Colon (tissue), 2 donors: Measurements from ENCODE around the gene EXOC4.
"Not testable (repeated sequence)": the region's sequence is repeated elsewhere in the genome, so short reads cannot be mapped to it uniquely, and the experiment has no call there.

Source experiments
- FAIRE-seq: peaks from 2 replicates; lab custom pipeline; 2012; peaks lifted over from hg19 to GRCh38; lab: Jason Lieb, UNC
- donor health status: control.
- donor health status: control.

Gene EXOC4

DNA sequence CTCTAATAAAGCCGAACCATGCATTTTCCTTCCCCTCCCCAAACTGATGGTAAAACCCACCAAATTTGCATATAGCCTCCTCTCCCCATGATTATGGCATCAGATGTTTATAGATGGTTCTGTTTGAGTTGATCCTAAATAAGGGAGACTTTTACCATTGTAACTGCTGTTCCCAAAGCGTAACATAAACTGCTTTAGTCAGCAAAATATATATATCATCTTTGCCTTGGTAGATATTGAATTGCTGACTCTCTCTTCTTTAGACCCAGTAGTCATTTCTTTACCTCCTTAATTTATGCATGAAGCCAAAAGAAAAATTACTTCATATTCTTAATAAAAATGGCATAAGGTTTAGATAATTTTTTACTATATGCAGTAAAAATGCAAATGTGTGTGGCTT, 788.1 kb downstream of the EXOC4 start:
- FAIRE-seq = no peak

DNA sequence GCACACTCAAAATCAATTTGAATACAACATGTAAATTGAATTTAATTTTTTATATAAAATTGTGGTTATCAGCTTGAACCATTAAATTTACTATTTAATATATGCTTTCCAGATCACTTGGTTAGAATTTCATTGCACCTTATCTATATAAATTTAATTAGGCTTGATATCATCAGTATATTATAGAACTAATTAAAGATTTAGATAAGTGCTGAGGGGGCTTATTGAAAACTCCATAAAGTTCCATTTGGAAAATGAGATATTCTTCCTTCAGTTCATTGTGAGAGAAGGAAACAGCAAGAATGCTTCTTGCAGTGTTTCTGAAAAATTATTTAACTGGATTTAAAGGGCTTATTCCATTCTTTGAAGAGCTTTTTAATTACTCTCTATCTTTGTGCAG, 788.6 kb downstream of the EXOC4 start:
- peak; percentile 45 for FAIRE-seq

DNA sequence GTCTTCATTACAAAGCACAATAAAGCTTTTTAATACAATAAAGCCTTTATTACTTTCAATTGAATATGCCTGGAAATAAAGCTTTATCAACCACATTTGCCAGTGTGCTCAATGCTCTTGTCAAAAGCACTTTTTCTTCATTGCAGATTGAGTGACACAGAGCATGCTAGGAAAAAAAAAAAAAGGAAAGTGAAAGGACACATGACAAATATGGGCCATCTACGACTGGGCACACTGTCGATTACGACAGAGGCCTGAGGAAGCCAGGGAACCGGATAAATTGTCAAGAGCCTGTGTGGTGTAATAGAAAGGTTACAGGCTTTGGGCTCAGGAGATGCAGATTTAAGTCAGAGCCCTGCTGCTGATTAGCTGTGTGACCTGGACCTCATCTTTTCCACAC, 789.4 kb downstream of the EXOC4 start:
- no peak for FAIRE-seq

DNA sequence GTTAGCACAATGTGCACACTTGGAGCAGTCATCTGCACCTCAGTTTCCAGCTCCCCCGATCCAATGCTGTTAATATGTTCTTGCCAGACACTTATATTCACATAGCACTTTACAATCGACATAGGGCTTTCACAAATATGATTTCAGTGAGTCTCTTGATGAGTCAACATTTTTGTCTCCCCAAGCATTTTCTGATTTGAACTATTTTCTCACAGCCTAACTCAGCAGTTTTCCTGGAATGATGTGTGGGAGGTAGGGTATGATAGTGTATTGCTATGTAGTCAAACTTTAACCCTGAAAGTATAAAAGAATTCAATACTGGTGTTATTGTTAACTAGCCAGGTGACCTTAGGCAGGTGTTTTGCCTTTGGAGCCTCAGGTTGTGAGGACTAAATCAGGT, 791.8 kb downstream of the EXOC4 start:
- no peak for FAIRE-seq

DNA sequence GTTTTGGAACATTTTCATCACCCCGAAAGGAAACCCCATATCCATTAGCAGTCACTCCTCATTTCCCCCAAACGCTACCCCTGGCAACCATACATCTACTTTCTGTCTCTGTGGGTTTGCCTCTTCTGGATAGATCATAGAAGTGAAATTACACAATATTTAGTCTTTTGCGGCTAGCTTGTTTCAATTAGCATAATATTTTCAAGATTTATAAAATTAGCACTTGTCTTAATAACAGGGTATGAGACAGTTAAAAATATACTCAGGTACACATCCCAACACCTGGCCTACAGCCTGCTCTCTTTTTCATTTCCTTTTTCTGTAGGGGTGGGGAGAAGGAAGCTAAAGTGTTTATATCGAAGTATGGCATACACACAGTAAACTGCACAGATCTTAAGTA, 792.8 kb downstream of the EXOC4 start:
- FAIRE-seq = no peak

DNA sequence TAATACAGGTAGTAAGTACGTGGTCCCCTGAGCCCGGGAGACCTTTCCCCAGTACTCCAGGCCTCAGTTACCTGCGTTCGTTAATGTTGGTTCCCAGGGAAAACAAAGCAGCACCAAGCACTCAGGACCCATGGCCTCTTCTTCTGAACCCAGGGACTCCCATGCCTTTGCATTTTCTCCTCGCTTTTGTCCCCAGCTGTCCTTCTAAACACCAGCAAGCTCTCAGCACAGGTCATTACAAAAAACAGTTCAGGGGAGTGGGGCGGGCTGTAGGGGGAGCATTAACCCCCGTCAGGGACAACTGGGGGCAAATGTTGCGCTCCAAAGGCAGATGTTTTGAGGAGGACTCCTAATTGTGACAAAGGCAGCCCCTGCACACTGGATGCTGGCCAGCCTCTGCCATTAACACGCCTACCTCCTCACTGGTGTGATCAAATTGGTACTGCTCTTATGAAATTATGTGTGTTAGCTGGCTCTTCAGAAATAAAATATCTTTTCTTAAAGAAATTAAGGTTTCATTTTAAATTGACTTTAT, 793.8 kb downstream of the EXOC4 start:
- FAIRE-seq = no peak

DNA sequence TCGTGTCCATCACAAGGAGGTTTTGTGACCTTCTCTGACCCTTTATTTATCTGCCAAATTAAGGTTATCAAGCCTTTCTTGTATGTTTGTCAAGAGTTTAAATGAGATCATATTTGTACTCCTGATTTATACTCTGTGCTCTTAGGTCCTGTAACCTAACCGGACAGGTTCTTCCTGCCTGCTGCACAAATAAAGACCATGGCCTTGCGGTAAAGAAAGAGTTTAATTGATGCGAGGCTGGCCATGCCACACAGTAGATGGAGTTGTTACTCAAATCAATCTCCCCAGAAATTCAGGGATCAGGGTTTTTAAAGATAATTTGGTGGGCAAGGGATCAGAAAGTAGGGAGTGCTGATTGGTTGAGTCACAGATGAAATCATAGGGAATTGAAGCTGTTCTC, 794.8 kb downstream of the EXOC4 start:
- FAIRE-seq = no peak

DNA sequence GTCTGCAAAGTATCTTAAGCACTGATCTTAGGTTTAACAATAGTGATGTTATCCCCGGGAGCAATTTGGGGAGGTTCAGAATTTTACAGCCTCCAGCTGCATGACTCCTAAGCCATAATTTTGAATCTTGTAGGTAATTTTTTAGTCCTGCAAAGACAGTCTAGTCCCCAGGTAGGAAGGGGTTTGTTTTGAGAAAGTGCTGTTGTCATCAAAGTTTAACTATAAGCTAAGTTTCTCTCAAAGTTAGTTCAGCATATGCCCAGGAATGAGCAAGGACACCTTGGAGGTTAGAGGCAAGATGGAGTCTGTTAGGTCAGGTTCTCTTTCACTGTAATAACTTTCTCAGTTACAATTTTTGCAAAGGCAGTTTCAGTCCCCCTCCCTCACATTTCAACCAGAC, 795.3 kb downstream of the EXOC4 start:
- FAIRE-seq = no peak

DNA sequence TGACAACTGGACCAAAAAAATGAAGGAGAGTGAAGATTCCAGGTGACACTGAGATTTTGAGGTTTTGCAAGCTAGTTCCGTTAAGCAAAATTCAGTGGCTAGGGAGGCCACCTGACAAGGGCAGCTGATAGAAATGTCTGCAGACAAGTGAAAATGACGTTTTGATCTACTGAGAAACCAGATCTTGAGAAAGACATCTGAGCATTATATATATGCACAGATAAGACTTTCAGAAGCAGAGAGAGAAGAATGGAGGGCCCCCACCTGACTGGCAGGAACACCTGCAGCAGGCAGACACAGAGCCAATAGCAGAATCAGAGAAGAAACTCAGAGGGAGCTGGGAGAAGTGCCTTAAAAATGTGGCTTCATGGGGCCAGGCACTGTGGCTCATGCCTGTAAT, 798.1 kb downstream of the EXOC4 start:
- no peak for FAIRE-seq

DNA sequence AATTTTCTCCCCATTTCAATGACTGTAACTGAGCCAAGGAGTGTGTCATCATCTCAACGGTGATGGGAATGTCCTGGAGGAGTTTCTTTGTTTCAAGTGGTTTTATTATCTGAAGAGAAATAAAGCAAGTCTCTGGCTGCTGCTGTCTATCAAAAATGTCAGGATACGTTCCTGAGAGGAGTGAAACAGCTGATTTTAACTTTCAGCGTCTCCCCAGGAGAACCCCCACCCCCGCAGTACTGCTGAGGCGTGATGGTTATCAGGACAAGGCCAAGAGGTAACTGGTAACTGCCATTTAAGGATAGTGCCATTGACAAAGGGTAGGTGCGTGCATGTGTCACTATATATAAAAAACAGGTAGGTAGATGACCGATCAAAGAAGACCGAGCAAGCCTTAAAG, 803.9 kb downstream of the EXOC4 start:
- no peak for FAIRE-seq

DNA sequence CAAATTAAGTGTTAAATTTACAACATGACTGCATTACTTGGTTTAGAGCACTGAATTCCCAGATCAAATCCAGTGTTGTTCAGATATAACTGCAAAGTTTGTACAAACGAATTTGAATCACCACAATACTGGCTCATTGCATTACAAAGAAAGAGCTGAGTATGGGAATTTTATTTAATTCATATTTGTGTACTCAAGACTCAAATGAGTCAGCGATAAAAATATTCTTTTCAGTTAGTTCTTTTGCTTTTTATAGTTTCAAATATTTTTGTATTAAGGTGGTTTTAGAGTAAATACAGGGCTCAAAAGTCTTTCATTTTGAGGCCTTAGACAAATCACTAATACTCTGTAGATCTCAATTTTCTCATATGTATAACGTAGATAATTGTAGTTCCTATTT, 805.6 kb downstream of the EXOC4 start:
- no peak for FAIRE-seq

DNA sequence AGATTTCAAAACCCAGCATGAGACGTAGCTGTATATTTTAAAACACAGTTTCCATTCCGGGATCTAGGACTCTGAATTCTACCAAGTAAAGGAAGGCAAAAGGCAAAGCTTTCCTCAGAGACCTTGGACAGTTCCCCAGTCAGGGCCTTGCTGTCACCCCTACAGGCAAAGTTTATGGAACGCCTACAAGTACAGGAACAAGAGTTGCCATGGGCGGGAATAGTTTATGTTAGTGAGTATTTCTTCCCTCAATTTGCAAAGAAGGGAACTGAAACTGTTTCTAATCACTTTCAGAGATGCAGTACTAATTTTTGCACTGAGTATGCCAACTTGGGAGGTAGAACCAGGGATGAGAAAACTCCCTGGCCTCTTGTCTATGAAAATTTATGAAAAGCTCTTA, 806.1 kb downstream of the EXOC4 start:
- no peak for FAIRE-seq

DNA sequence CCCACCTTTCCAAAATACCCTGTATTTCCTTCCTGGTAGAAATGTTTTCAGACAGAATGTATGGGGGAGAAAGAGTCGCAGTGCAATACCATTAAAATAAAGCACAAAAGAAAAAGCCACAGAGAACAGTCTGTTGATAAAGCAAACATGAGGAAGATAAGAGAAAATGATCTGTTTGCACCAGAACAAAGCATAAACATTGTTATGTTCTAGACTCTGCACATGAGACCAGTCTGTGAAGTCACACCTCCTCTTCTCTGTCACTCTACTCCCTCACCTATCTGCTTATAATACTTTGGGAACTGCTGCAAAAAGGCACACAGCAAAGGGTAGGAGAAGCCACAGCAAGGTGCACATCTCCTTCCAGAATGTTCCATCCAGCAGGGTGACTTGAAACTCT, 807.0 kb downstream of the EXOC4 start:
- FAIRE-seq = no peak

DNA sequence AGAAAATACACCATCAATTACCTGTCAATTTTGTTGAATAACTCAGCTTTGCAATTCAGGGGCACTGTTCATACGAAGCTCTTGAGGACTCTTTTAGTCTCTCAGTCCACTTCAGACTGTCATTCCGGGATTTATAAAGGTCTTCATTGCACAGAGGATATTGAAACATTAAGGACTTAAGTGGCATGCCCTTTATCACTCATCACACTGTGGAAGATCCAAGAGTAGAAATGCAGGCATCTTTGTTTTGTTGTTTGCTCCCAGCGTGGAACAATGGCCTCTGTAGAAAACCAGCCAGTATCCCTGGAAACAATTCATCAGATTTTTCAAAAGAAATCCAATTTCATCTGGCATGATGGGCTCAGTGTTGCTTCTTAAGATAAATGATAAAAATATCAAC, 808.0 kb downstream of the EXOC4 start:
- no peak for FAIRE-seq

DNA sequence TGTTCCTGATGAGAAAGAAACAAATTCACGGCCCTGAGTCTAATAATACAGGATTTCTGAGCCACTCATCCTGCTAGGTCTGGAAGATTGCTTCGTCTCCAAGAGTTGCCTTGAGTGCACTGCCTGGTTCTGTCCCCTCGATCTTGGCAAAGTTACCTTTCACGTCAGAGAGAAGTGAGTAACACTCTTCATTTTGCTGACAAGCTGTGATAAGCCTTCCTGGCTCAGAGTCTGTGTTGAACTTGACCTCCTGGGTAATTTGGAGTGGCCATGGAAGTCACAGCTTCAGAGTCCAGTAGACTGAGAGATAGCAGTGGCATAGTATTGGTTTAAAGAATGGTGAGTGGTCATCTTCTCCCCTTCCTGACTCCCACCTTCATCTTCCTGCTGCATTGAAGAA, 809.6 kb downstream of the EXOC4 start:
- FAIRE-seq = no peak

DNA sequence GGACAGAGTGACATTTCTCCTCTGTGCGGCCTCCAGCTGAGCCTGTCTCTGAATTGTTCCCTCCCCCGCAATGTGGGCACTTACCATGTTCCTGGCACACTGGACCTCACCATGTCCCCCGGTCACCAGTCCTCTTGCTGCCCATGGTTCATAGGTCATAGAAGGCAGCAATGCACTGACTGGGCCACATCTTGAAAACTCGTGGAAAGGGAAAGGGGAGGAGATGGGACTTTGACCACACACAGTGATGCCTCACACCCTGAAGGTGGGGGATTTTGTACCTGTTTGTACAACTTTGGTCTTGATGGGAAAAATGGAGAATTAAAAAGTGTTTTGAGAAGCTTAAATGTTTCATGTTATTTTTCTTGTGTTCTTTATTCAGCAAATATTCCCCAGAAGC, 812.5 kb downstream of the EXOC4 start:
- no peak for FAIRE-seq

DNA sequence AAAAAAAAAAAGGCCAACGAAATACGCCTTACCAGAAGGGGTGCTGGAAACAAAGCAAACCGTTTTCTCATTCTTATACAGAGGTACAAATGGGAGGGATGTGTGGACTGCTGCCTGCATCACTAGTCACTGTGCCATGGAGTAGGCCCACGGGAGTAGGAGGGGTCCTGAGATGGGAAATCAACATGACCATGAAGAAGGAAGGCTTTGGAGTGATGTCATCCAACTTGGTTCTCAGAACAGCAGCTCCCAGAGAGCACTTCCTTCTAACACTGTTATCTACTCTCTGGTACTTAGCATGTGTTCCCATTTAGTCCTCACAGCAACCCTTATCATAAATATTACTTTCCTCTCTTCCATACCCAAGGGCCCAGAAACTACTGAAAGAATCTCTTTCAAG, 814.3 kb downstream of the EXOC4 start:
- no peak for FAIRE-seq

DNA sequence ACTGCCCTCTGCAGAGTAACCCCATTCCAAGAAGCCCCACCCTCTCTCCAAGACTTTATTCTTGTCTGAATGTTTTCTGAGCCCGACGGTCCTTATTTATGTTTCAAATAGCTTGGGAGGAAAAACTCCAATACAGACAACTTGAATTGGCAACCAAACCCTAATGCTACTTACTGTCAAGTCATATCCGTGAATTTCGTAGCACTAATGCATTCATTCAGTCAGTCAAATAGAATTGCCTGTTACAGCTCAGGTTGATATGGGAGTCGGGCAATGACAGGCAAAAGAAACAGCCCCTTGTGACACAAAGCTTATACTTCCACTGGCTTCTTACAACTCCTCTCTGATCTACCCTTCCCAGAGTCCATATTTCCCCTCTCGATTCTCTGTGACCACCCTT, 815.8 kb downstream of the EXOC4 start:
- FAIRE-seq = no peak

DNA sequence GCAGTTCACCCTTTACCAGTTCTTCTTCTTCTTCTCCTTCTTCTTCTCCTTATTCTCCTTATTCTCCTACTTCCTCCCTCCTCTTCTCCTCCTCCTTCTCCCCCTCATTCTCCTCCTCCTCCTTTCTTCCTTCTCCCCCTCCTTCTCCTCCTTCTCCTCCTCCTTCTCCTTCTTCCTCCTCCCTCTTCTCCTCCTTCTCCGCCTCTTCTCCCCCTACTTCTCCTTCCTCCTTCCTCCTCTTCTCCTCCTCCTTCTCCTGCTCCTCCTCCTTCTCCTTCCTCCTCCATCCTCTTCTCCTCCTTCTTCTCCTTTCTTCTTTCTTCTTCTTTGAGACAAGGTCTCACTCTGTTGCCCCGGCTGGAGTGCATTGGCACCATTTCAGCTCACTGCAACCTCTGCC, 816.3 kb downstream of the EXOC4 start:
- FAIRE-seq = no peak

DNA sequence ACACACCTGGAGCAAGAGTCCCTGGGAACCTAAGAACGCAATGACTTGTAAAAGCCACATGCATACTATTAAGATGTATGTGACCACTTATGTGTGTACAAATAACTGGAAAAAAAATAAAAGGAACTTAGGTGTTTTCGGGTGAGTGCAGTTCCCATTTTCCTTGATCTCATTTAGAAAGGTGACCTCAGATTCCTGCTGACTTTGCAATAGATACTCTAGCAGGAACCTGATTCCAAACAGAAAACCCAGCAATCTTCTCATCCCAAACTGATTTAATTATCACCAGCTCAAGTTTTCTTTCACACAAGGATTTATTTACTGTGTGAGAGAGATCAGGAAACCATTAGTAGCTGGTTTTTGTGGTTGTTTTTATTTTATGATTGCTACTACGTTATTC, 817.8 kb downstream of the EXOC4 start:
- no peak for FAIRE-seq

DNA sequence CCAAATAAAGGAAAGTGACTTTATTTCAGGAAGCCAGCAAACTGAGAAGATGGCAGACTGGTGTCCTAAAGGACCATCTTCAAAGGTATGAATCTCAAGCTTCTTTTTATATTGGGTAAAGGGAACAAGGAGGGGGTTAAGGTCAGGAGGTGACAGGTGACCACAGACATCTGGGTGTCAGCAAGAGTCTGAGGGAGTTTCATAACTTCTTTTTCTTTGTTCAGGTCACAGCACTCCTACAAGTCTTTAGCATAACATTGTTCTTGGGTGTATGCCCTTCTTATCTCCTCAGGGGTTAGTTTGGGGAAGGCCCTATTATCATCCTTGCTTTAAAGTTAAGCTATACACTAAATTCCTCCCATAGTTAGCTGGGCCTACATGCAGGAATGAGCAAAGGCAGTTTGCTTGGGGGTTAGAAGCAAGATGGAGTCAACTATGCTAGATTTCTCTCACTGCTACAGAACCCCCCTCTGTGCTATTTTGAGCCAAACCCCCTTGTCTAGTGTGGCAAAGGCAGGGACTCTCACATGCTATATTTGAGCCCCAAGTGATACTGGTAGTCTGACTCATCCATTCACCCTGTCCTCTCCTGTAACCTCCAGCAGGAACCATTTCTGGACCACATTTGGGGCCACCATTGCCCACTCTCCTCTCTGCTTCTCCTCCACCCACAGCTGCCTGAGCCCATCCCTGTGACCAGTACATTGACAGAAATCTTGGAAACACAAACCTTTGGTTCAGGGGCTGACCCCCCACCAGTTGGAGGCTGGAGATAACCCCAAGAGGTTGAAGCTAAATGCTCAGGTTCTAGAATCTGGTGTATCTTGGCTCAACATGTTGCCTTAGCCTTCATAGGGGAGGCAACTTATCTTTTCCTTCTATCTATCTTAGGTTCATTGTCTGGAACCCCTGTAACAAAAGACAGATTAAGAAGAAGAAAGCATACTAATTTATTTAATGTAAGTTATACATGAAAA, 818.8 kb downstream of the EXOC4 start:
- FAIRE-seq = no peak

DNA sequence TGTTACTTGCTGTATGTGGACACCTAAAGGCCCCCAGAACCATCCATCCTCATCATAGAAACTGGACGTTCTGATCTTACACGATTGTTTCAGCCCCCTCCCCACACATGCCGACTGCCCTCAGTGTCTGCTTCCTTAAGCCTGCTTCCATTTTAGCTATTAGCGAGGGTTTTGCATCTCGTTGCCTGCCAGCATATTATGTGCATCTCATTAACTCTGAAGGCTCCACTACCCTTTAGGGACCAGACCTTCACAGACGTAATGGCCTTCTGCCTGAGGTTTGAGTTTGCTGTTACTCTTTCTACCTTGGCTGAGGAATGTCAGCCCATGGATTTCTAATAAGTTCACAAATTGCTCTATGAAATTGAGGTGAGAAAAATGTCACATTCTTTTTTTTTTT, 820.4 kb downstream of the EXOC4 start:
- no peak for FAIRE-seq

DNA sequence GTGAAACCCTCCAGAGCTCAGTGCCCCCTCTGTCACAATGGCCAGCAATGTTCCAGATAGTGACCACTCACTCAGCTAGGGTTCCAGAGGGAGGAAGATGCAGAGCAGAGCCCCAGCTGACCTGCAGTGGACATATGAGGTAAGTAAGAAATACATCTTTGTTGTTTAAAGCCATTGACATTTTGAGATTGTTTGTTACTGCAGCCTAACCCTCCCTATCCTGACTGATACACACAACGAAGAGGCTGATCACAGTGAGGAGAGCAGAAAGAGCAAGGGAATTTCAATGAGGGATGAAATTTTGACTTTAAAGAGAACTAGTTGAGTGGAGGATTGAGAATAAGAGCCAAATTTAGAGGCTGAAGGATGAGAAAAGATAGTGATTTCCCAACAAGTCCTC, 822.9 kb downstream of the EXOC4 start:
- FAIRE-seq = no peak

DNA sequence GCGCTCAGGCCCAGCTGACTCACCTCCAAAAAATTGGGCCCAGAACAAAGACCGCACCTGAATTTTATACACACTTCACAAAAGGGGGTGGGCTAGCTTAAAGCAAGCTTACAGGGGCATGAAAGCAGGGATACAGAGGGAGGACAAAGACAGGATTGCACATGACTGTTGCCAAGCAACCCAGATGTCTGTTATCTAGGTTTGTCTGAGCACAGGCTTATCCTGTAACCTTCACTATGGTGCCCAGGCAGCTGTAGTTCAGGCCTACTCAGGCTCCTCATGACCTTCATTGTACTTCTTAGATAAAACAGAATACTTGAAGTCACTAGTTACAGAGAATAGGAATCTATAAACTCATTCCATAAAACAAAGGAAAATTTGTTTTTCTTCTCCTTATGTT, 824.7 kb downstream of the EXOC4 start:
- FAIRE-seq = not testable (repeated sequence)
